Neutrophil (primary cell): ENCODE data around the gene RASAL1.

ENCODE experiments used
- H3K27ac ChIP-seq: fragments of 200-600 bp; sonication (generic); 2 replicates; pipeline ENCODE4 v1.5.1; 2016; ENCODE audit warnings: mild to moderate bottlenecking, moderate library complexity
- H3K27me3 ChIP-seq: fragments of 200-600 bp; sonication (generic); 2 replicates; pipeline ENCODE4 v1.6.0; 2016; ENCODE audit warnings: mild to moderate bottlenecking
- H3K36me3 ChIP-seq: fragments of 200-600 bp; sonication (generic); 2 replicates; pipeline ENCODE4 v1.5.1; 2017
- H3K4me1 ChIP-seq, 2 experiments: fragments of 200-600 bp in 1 of 2; sonication (generic) in 1 of 2; 1 replicate in 1 of 2; 2 replicates in 1 of 2; pipeline versions ENCODE4 v1.5.1 to v1.6.1; 2013 to 2016; ENCODE audit warnings: low read depth in 1 of 2, low read length in 1 of 2, mild to moderate bottlenecking in 1 of 2, moderate library complexity in 1 of 2; ENCODE audit not compliant: control insufficient read depth in 1 of 2, insufficient read depth in 1 of 2
- H3K4me3 ChIP-seq, 2 experiments: fragments of 200-600 bp in 1 of 2; sonication (generic) in 1 of 2; 1 replicate in 1 of 2; 2 replicates in 1 of 2; pipeline ENCODE4 v1.5.1; 2013 to 2016; ENCODE audit warnings: low read depth in 1 of 2, low read length in 1 of 2, mild to moderate bottlenecking in 1 of 2, moderate library complexity in 1 of 2
- H3K9me3 ChIP-seq: fragments of 200-600 bp; sonication (generic); 2 replicates; pipeline ENCODE4 v1.5.1; 2016
- TF ChIP-seq, protein P1 (sequence below): fragments of 200-600 bp; sonication (generic); IDR thresholded peaks from 2 replicates; pipeline ENCODE4 v1.5.1; 2016; ENCODE audit warnings: antibody characterized with exemption

RASAL1 gene

DNA sequence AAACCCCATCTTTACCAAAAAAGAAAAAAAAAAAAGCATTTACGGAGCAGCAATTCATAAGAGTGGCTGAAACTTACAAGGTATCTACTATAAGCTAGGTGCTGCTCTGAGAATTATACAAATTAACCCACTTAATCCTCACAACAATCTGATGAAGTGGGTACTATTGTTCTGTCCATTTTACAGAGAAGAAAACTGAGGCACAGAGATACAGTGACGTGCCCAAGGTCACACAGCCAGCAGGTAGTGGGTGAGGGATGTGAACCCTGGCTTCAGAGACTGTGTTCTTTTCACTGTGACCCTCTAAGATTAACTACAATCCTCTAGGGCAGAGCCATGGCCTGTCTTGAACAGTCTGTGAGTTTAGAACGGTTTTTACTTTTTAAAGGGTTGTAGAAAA is 46.4 kb upstream of the RASAL1 start:
- Histone ChIP-seq H3K27me3 (no peaks in the 10 kb centered on the region), H3K4me1 (peaks cover 16 to 20% of the 10 kb centered on the region in 2 experiments), H3K4me3 (no peak overlapping the region), H3K27ac (no peak overlapping the region), H3K9me3 (no peaks in the 10 kb centered on the region), H3K36me3 (peaks cover 37% of the 10 kb centered on the region)
- TF ChIP-seq, protein P1, sequence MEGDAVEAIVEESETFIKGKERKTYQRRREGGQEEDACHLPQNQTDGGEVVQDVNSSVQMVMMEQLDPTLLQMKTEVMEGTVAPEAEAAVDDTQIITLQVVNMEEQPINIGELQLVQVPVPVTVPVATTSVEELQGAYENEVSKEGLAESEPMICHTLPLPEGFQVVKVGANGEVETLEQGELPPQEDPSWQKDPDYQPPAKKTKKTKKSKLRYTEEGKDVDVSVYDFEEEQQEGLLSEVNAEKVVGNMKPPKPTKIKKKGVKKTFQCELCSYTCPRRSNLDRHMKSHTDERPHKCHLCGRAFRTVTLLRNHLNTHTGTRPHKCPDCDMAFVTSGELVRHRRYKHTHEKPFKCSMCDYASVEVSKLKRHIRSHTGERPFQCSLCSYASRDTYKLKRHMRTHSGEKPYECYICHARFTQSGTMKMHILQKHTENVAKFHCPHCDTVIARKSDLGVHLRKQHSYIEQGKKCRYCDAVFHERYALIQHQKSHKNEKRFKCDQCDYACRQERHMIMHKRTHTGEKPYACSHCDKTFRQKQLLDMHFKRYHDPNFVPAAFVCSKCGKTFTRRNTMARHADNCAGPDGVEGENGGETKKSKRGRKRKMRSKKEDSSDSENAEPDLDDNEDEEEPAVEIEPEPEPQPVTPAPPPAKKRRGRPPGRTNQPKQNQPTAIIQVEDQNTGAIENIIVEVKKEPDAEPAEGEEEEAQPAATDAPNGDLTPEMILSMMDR = no peak

GRCh38 chr12:113180333-113180732 is 44.8 kb upstream of the RASAL1 start:
- Histone ChIP-seq H3K4me1 (peaks cover 6 to 7% of the 10 kb centered on the region in 2 experiments), H3K27me3 (no peaks in the 10 kb centered on the region), H3K4me3 (no peak overlapping the region), H3K9me3 (no peaks in the 10 kb centered on the region), H3K27ac (no peak overlapping the region), H3K36me3 (peaks cover 54% of the 10 kb centered on the region)
- TF ChIP-seq, protein P1 = no peak

GRCh38 chr12:113179023-113179422 is 43.5 kb upstream of the RASAL1 start:
- TF ChIP-seq, protein P1 = no peak
- Histone ChIP-seq H3K36me3 (peaks cover 60% of the 10 kb centered on the region), H3K9me3 (no peaks in the 10 kb centered on the region), H3K27ac (no peak overlapping the region), H3K4me3 (no peak overlapping the region), H3K27me3 (no peaks in the 10 kb centered on the region), H3K4me1 (peaks cover 0 to under 1% of the 10 kb centered on the region in 2 experiments)

DNA sequence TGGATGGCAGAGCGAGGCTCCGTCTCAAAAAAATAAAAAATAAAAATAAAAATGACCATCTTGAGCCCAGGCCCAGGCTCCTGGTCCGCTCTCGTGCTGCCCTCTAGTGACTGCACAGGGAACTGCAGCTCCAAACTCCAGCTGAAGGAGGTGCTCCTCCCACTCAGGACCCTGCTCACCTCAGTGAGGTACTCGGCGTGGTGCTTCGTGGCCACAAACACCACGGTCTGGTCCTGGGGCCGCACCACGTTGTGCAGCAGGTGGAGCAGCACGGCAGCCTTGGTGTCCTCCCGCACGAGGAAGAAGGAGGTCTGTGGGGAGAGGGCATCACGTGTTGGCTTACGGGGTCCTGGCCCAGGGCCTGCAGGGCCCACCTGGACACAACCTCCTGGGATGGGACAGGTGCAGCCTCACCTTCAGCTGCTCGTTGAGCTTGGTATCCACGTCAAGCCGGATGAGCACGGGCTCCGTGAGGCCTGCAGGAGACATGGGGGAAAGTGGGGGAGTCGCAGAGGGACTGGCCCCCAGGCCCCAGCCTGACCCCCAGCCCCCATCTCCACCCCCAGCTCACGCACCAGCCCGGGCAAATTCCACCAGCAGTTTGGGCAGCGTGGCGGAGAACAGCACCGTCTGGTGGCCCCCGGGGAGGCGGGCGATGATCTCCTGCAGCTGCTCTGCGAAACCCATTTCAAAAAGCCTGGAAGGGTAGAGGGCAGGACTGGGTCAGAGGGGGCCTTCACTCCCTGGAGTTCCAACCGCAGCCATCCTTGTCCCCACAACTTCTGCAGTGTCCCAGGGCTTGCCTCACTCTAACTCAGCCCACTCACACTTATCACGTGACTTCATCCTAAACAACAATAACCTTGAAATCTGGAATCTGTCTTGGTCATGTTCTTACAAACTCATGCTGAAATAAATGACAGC is 39.2 kb upstream of the RASAL1 start:
- TF ChIP-seq, protein P1 = peak; percentile 94
- H3K27me3 ChIP-seq = no peaks in the 10 kb centered on the region
- H3K9me3 ChIP-seq = no peaks in the 10 kb centered on the region
- H3K36me3 ChIP-seq = peaks cover 88% of the 10 kb centered on the region
- H3K4me1 ChIP-seq = no peaks in the 10 kb centered on the region
- no peak overlapping the region for H3K27ac ChIP-seq
- H3K4me3 ChIP-seq = no peak overlapping the region

DNA sequence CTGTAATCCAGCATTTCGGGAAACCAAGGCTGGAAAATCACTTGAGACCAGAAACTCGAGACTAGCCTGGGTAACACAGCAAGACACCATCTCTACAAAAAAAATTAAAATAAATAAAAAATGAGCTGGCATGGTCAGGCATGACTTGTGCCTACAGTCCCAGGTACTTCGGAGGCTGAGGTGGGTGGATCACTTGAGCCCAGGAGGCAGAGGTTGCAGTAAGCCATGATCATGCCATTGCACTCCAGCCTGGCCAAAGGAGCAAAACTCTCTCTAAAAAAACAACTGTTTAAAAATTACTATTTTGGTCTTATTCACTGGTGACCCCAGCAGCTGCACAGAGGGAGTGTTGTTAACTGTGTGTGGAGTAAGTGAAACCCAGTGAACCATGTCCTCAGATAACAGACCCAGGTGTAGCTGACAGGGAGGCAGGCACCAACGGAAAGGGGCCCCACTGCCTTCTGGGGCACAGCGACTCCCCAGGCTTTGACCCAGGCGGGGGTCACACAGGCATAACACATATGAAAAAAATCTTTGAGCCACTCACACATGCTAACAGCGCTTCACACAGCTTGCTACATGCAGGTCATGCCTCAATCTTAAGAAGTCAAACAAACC is 37.6 kb upstream of the RASAL1 start:
- Histone ChIP-seq H3K27me3 (no peaks in the 10 kb centered on the region), H3K4me1 (no peaks in the 10 kb centered on the region), H3K4me3 (no peak overlapping the region), H3K36me3 (peaks cover 90% of the 10 kb centered on the region), H3K9me3 (no peaks in the 10 kb centered on the region), H3K27ac (no peak overlapping the region)
- TF ChIP-seq, protein P1 = no peak
